GM12801 (cell line): Measurements from ENCODE around the gene XRCC6.

Experiments used
- CTCF ChIP-seq: IDR thresholded peaks from one replicate; pipeline ENCODE4 v1.5.1; 2011; ENCODE audit warnings: control low read depth; ENCODE audit not compliant: insufficient read length; ENCODE audit errors: extremely low read depth

Gene XRCC6

GRCh38 chr22:41650229-41650628, 29.1 kb downstream of the XRCC6 start:
- TF ChIP-seq CTCF: no peak

- TF ChIP-seq CTCF: no peak
Observed at GRCh38 chr22:41650821-41651220, 29.7 kb downstream of the XRCC6 start.

GRCh38 chr22:41654322-41654721, 33.2 kb downstream of the XRCC6 start:
- no peak for TF ChIP-seq CTCF

- TF ChIP-seq CTCF: no peak
Observed at GRCh38 chr22:41656556-41656955, 35.5 kb downstream of the XRCC6 start.

GRCh38 chr22:41657709-41658108, 36.6 kb downstream of the XRCC6 start:
- TF ChIP-seq CTCF: no peak

- no peak for TF ChIP-seq CTCF
Observed at GRCh38 chr22:41658869-41659268, 37.8 kb downstream of the XRCC6 start.

GRCh38 chr22:41659941-41660340, 38.8 kb downstream of the XRCC6 start:
- no peak for TF ChIP-seq CTCF

GRCh38 chr22:41660416-41660815, 39.3 kb downstream of the XRCC6 start:
- TF ChIP-seq CTCF: no peak
